Upper lobe of right lung (tissue), 1 donor: ENCODE results near the gene PSENEN. TPM values are rescaled to one million over a fixed set of nuclear protein-coding genes. Genes with fewer than 3 reads are reported as not detected.
"Not testable (repeated sequence)": the region's sequence is repeated elsewhere in the genome, so short reads cannot be mapped to it uniquely, and the experiment has no call there.

Source experiments
- ATAC-seq: fragments of 200-7000 bp; cut with Tn5 transposase; one replicate; pipeline ENCODE4 v1.9.1; 2020; ENCODE audit warnings: mild to moderate bottlenecking, moderate library complexity
- DNase-seq: peaks from one replicate; pipeline ENCODE4 v3.0.0-alpha.2; 2020
- H3K27ac ChIP-seq: fragments of 200-600 bp; one replicate; pipeline ENCODE4 v1.8.0; 2022
- H3K27me3 ChIP-seq: fragments of 200-600 bp; one replicate; pipeline ENCODE4 v1.8.0; 2022; ENCODE audit warnings: mild to moderate bottlenecking
- H3K36me3 ChIP-seq: fragments of 200-600 bp; one replicate; pipeline ENCODE4 v1.8.0; 2022
- H3K4me1 ChIP-seq: fragments of 200-600 bp; one replicate; pipeline ENCODE4 v1.8.0; 2022
- H3K4me3 ChIP-seq: fragments of 200-600 bp; one replicate; pipeline ENCODE4 v1.8.0; 2022; ENCODE audit warnings: mild to moderate bottlenecking
- H3K9me3 ChIP-seq: fragments of 200-600 bp; one replicate; pipeline ENCODE4 v1.8.0; 2022
- intact Hi-C: fragments of 100-400 bp; cut with DNase I; formaldehyde crosslinking; loops from one replicate; pipeline ENCODE4 v1.11.0; 2022
- total RNA-seq: library from RNA; stranded (reverse); fragmentation: NEBNext Ultra II Directional; extraction: Animal tissue kit (Norgen Biotek cat#: 25700); gene quantifications from one replicate; pipeline ENCODE4 v1.2.1, GENCODE V29; 2021
- TF ChIP-seq, protein P1 (sequence below): fragments of 200-600 bp; IDR thresholded peaks from one replicate; pipeline ENCODE4 v1.8.0; 2022; ENCODE audit warnings: antibody characterized with exemption
- donor health status: DM: no; HTN: yes; CAD: no; lungs with severe emphysema.

PSENEN gene
- total RNA-seq, 1 donor from 2014 or later, result 51.0 TPM

DNA sequence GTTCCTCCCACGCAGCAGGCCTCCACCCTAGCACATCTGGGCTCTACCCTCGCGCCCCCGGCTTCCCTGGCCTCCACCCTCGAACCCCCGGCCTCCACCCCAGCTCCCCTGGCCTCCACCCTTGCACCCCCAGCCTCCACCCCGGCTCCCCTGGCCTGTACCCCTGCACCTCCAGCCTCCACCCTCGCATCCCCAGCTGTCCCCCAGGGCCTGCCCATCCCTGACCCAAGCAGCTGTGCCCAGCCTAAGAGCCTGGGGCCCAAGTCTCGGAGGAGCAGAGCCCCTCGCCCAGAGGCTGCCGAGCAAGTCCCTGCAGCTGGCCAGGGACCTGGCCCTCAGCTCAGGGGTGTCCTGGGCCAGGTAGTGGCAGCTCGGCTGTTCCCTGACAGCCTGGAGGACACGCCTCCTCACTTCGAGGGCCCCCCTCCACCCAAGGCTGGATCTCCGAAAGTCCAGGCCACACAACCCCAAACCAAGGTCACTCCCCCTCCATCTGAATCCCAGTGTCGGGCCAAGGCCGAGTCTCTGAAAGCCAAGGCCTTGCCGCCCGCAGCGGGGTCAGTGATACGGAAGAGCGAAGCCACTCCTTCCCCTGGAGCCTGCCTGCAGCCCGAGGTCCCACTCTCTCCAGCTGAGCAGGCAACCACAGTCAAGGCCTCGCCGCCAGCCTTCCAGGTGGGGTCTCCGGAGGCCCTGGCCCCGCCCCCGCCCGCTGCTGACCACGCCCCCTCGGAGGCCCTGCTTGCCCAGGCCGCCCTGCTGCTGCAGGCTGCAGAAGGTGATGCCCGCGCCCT, 22.0 kb downstream of the PSENEN start:
- ATAC-seq (peak; percentile 27), DNase-seq (no peak)
- Histone ChIP-seq H3K4me3 (no peak overlapping the region), H3K9me3 (no peaks in the 10 kb centered on the region), H3K27ac (no peak overlapping the region), H3K27me3 (no peaks in the 10 kb centered on the region), H3K36me3 (peaks cover 26% of the 10 kb centered on the region), H3K4me1 (no peaks in the 10 kb centered on the region)
- TF ChIP-seq, protein P1, sequence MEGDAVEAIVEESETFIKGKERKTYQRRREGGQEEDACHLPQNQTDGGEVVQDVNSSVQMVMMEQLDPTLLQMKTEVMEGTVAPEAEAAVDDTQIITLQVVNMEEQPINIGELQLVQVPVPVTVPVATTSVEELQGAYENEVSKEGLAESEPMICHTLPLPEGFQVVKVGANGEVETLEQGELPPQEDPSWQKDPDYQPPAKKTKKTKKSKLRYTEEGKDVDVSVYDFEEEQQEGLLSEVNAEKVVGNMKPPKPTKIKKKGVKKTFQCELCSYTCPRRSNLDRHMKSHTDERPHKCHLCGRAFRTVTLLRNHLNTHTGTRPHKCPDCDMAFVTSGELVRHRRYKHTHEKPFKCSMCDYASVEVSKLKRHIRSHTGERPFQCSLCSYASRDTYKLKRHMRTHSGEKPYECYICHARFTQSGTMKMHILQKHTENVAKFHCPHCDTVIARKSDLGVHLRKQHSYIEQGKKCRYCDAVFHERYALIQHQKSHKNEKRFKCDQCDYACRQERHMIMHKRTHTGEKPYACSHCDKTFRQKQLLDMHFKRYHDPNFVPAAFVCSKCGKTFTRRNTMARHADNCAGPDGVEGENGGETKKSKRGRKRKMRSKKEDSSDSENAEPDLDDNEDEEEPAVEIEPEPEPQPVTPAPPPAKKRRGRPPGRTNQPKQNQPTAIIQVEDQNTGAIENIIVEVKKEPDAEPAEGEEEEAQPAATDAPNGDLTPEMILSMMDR, result no peak
- intact Hi-C loops, result no loop called here

DNA sequence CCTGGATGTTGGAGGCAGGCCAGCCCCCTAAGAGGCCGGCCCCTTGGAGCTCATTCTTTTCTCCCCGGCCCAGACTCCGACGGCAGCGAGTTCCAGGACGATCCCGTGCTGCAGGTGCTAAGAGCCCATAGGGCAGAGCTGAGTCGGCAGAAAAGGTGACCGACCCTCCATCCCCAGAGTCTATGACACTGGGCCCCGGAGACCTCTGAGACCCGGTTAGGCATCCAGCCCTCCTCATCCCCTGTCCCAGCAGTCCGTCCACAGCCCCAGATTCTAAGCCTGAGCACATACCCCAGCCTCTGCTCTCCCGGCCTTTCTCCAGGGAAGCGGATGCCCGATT, 22.6 kb downstream of the PSENEN start:
- Histone ChIP-seq H3K4me3 (no peak overlapping the region), H3K4me1 (no peaks in the 10 kb centered on the region), H3K27me3 (no peaks in the 10 kb centered on the region), H3K27ac (no peak overlapping the region), H3K9me3 (no peaks in the 10 kb centered on the region), H3K36me3 (peaks cover 20% of the 10 kb centered on the region)
- no peak for DNase-seq
- TF ChIP-seq, protein P1, result no peak
- intact Hi-C loops, result no loop called here
- no peak for ATAC-seq

DNA sequence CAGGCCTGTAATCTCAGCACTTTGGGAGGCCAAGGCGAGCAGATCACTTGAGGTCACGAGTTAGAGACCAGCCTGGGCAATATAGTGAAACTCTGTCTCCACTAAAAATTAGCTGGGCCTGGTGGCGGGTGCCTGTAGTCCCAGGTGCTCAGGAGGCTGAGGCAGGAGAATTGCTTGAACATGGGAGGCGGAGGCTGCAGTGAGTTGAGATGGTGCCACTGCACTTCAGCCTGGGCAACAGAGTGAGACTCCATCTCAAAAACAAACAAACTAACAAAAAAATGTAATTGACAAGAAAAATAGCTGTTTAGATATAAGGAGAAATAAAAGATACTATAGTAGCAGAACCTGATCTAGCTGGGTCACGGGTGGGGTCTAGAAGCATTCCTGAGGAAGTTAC, 26.9 kb downstream of the PSENEN start:
- H3K4me1 ChIP-seq, H3K27me3 ChIP-seq, intact Hi-C loops, ATAC-seq, H3K4me3 ChIP-seq, H3K27ac ChIP-seq, H3K36me3 ChIP-seq, DNase-seq, H3K9me3 ChIP-seq: not testable (repeated sequence)

DNA sequence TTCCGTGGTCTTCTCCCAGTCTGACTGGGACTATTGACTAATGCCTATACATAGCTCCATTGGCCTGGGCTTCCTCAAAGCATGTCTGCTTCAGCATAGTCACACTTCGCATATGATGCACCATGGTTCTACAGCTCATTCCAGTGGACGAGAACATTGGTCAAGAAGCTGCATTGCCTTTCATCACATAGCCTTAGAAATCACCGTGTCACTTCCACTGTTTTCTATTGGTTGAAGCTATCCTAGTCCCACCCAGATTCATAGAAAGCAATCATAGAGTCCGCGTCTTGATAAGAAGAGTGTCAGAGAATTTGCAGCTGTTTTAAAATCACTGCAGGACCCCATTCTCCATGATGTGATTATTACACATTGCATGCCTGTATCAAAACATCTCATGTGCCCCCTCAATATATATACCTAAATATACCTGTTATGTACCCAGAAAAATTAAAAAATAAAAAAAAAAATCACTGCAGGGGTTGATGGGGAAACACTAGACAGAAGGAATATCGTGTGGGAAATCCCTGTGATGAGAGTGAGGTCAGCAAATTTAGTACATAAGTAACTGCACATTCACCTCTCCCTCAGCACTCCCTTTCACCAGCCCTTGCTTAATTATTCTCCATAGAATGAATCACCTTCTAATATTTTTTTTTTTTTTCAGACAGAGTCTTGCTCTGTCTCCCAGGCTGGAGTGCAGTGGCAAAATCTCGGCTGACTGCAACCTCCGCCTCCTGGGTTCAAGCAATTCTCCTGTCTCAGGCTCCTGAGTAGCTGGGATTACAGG, 27.8 kb downstream of the PSENEN start:
- Histone ChIP-seq H3K9me3 (no peaks in the 10 kb centered on the region), H3K36me3 (no peaks in the 10 kb centered on the region), H3K27ac (no peak overlapping the region), H3K27me3 (no peaks in the 10 kb centered on the region), H3K4me3 (no peak overlapping the region), H3K4me1 (peaks cover 4% of the 10 kb centered on the region)
- TF ChIP-seq, protein P1, result no peak
- ATAC-seq (no peak), DNase-seq (no peak)
- intact Hi-C loops, result no loop called here

DNA sequence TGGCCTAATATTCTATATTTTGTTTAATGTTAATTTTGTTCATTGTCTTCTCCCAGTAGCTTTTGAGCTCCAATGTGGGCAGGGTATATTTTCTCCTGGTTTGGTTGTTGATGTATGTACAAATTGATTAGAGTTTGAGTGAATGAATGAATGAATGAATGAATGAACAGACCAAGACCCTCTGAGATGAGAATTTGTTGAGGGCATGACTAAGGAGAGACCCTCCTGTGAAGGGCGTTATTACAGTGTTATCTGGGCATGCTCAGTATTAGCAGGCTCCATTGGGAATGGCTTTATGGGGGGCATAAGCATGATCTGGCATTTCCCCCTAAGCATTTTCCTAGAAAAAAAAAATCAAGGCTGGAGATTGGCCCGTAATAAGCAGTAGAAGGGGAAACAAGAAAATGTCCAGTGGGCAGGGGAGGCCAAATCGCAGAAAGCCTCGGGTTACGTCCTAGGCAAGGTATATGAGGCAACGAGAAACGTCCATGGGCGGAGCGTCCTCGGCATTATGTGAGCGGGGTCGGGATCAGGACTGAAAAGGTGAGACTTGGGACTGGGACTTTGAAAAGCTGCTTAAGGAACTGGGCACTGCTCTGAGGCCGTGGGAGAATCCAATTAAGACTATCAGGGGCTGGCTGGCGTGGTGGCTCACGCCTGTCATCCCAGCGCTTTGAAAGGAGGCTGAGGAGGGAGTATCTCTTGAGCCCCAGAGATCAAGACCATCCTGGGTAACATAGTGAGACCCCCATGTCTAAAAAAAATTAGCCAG, 29.0 kb downstream of the PSENEN start:
- intact Hi-C loops, result no loop called here
- TF ChIP-seq, protein P1, result no peak
- ATAC-seq (no peak), DNase-seq (no peak)
- no peaks in the 10 kb centered on the region for H3K27me3 ChIP-seq
- peaks cover 4% of the 10 kb centered on the region for H3K4me1 ChIP-seq
- H3K36me3 ChIP-seq, result no peaks in the 10 kb centered on the region
- H3K9me3 ChIP-seq, result no peaks in the 10 kb centered on the region
- no peak overlapping the region for H3K27ac ChIP-seq
- H3K4me3 ChIP-seq, result peak overlapping the region; percentile 80

DNA sequence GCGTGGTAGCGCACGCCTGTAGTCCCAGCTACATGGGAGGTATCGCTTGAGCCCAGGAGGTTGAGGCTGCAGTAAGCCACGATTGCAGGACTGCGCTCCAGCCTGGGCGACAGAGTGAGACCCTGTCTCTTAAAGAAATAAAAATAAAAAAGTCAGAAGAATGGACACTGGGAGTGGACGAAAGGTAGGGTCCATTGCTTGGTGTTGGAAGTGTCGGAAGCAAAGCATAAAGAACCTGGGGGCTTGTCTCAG, 29.5 kb downstream of the PSENEN start:
- ATAC-seq (no peak), DNase-seq (peak; percentile 60)
- no peaks in the 10 kb centered on the region for H3K9me3 ChIP-seq
- no peak overlapping the region for H3K27ac ChIP-seq
- H3K4me3 ChIP-seq, result peak overlapping the region; percentile 80
- H3K27me3 ChIP-seq, result no peaks in the 10 kb centered on the region
- intact Hi-C loops, result no loop called here
- TF ChIP-seq, protein P1, result no peak
- peaks cover 4% of the 10 kb centered on the region for H3K4me1 ChIP-seq
- H3K36me3 ChIP-seq, result no peaks in the 10 kb centered on the region
